ENCODE data around the gene EFCAB11.
"Not testable (repeated sequence)": the region's sequence is repeated elsewhere in the genome, so short reads cannot be mapped to it uniquely, and the experiment has no call there.

EFCAB11 gene

DNA sequence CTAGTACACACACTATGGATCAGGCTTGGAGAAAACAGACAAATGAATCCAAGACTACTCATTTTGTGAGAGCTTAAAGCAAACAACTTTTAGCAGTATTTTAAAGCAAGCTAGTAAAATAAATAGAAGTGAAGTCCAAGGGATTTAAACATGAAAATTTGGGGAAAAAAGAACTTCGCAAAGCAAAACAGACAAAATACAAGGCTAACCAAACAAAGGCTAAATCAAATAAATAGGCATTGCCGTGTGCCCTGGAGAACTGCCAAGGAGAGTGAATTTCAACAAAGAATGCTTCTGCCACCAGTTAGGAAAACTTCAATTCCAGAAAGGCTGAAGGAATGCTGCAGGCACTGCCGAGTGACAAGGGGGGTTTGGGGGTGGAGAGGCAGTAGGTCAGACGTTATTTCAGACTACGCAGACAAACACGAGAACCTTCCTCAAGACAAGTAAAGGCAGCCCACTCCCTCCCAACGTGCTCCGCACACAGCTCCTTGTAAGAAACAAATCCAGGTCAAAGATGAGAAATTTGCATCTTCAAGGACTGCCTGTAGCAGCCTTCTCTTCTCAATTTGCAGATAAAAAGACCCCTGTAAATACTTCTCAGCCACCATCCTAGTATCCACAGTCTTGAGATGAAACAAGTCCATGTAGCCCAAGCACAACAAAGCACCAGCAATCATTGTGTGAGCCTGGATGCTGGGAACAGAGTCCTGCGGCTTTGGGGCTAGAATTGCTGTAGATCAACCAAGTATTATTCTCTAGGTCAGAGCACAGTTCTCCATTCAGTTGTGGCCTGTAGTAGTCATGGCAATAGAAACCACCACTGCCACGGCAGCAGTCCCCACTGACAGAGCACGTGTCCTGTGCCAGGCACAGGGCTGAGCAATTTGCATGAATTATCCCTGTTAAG lies 43.3 kb downstream of the EFCAB11 start:
- DNase-seq, result no peak

GRCh38 chr14:89910691-89911009 lies 43.9 kb downstream of the EFCAB11 start:
- DNase-seq, result no peak

DNA sequence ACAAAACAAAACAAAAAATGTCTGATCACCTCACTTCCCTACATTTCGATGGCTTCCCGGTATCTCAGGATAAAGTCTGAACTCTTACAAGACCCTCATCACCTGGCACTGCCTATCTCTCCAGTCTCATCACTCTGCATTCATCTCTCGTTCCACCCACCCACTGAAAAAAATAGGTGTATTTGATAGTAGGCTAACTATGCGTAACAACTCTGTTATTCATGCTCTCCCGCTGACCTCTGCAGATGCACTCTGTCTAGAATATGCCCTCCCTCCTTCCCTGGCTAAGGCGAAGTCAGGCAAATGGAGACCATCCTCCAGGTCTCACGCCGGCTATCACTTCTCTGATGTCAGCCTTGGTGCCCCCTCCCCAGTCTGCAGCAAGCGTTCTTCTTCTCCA lies 44.9 kb downstream of the EFCAB11 start:
- DNase-seq, result no peak

DNA sequence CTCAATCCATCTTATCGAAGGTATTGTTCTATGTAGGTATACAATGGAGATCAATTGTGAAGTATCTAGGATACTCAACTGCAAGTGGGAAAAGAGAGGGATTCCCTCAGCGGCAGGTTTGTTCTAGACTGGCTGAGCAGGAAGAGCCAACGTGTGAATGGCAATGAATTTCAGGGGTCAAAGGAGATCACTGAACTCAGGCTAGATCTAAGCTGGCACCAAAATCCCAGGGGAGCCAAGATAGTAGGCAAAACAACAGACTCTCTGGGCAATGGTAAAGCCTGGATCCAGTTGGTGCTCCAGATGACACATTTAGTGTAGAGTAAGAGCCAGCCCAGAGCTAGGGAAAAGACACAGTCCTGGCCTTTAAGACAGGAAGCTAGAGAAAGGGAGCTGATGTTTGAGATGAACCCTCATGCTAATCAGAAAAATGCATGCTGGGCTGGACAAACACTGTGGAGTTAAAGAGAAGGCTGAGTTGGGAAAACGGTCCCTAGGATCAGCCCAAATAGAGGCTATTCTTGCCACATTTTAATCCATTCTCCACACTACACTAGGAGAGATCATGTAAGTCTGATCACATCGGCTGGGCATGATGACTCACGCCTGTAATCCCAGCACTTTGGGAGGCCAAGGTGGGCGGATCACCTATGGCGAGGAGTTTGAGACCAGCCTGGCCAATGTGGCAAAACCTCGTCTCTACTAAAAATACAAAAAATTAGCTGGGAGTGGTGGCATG lies 45.6 kb downstream of the EFCAB11 start:
- DNase-seq, result no peak

DNA sequence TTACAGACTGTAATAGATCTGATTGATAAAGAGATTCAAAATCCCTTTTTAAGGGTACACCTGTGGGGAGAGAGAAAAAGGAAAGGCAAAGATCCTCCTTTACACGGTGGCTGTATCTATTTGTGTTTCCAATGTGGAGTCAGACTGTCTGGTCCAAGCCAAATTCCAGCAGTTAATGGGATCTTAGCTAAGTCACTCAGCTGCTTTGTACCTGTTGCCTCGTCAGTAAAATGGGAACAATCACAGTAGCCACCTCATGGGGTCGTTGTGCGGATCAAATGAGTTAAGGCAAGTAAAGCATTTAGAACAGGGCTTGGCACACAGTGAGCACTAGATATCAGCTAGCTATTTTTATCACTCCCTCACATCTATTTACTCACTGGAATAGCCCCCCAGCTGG lies 46.9 kb downstream of the EFCAB11 start:
- DNase-seq, result no peak

- DNase-seq, result no peak
These were observed 48.5 kb downstream of the EFCAB11 start for GRCh38 chr14:89906000-89906399.

- no peak for DNase-seq
These were observed 51.1 kb downstream of the EFCAB11 start for GRCh38 chr14:89903340-89903952.

- no peak for DNase-seq
These were observed 51.6 kb downstream of the EFCAB11 start for GRCh38 chr14:89902881-89903280.

DNA sequence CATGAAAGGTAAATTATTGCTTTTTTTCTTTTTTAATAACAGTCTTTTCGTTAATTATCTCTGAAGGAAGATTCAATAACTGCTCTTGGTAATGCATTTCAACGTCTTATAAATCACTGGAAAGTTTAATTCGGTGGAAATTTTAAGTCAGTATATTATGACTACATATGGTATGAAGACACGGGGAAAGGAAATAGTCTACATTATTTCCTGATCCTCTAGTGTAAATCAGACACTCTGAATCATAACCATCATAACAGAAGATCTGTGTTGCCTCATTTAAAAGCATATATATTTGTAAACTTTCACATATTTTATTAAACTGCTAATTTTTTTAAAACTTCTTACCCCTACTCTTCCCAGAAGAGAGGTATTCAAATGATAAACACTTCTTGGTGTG lies 53.7 kb downstream of the EFCAB11 start:
- DNase-seq, result no peak

GRCh38 chr14:89899917-89900663 lies 54.4 kb downstream of the EFCAB11 start:
- DNase-seq, result peak; percentile 6

- no peak for DNase-seq
These were observed 55.2 kb downstream of the EFCAB11 start for GRCh38 chr14:89899291-89899690.

DNA sequence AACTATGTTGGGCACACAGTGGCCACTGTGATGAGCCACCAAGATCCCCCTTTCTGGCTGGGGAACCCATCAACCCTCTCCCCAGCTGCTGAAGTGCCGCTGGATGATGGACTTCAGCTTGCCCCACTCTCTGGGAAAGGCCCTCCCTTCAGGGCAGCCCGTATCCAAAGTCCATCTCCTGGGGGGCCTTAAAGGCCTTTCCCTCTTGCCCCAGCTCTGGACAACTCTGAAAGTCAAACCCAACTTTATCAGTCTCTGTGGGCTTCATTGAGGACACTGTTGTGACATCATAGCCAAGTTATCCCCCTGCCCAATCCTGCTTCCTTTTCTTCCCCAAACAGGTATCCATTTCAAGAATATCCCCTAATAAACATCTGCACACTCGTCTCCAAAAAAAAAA lies 61.1 kb downstream of the EFCAB11 start:
- DNase-seq, result not testable (repeated sequence)

DNA sequence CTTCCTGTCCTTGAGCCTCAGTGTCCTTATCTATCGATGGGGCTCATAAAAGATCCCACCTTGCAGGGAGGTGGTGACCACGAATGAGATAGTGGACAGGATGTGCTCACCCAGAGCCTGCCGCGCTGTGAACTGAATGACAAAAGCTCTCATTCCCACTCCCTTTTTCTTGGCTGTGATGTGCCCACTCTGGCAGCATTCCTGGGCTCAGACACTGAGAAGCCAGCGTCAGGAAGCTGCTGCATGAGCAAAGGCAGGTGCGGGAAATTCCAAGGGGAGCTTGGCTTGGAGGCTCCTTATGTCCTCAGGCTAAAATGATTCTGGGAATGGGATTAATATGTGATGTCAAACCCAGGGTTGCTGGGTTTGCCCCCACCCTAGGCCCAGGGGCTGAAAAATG lies 61.6 kb downstream of the EFCAB11 start:
- DNase-seq, result no peak

DNA sequence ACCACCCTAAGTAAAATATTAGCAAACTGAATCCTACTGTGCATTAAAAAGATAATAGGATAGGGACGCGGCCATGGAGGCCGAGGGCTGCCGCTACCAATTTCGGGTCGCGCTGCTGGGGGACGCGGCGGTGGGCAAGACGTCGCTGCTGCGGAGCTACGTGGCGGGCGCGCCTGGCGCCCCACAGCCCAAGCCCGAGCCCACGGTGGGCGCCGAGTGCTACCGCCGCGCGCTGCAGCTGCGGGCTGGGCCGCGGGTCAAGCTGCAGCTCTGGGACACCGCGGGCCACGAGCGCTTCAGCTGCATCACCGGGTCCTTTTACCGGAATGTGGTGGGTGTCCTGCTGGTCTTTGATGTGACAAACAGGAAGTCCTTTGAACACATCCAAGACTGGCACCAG lies 62.8 kb downstream of the EFCAB11 start:
- not testable (repeated sequence) for DNase-seq

DNA sequence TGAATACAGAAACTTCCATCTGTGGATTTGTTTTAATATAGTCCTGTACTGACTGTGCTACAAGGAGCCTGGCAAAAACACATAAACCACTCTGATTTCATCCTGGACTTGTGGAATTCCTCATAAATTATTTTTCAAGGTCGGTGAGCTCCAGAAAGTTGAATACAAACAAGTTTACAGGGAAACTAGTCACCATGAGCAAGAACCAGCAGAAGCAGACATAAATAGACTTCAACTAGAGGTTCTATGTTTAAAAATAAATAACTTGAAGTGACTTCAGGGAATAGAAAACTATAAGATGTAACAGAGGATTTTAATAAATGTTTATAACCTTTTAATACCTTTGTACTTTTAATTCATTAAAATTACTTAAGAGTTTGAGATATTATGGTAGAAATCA lies 63.5 kb downstream of the EFCAB11 start:
- DNase-seq, result no peak

- no peak for DNase-seq
These were observed 63.9 kb downstream of the EFCAB11 start for GRCh38 chr14:89890589-89890988.

DNA sequence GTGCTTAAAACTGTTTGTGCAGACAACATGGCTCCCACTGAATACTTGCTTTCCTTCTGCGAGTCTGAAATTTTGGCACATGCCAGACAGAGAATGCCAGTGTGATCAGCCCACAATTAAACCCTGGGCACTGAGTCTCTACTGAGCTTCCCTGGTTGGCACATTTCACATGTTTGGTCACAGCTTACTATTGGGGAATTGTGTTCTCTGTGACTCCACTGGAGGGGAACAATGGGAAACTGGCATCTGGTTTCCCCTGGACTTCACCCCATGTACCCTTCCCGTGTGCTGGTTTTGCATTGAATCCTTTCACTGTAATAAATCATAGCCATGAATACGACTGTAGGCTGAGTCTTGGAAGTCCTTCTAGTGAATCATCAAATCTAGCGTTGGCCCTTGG lies 64.9 kb downstream of the EFCAB11 start:
- DNase-seq, result no peak

- no peak for DNase-seq
These were observed 69.8 kb downstream of the EFCAB11 start for GRCh38 chr14:89884761-89885160.

DNA sequence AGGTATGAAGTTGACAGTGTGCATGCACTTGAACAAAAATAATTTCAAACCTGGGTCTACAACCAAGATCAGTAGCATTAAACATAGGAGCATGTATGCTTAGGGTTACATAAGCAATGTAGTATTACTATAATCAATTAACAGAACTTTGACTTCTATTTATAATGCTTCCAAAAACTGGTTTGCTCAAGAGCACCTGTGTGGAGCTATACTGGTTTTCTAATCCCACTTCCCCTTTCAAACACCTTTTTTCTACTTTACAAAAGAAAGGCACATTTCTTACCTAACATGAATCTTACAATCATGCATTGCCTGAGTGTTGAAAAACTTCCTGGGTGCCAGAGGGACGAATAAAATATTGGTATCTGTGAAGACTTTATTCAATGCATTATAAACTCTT lies 72.7 kb downstream of the EFCAB11 start:
- DNase-seq, result peak; percentile 15

GRCh38 chr14:89874091-89874490 lies 80.4 kb downstream of the EFCAB11 start:
- DNase-seq, result not testable (repeated sequence)

DNA sequence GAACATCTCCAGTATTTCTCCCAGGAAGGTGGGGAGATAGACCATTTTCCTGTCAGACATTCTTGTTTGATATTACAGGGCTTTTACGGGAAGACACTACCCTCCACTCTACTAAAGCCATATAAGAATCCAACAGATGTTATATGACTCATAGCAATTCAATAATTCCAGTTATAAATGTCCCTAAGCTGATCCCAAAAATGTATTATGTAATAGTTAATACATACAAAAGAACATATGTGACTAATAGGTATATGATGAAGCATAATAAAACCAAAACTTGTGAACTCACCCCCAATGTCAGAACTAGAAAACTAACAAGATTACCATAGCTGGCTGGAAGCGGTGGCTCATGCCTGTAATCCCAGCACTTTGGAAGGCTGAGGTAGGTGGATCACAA lies 84.2 kb downstream of the EFCAB11 start:
- no peak for DNase-seq

DNA sequence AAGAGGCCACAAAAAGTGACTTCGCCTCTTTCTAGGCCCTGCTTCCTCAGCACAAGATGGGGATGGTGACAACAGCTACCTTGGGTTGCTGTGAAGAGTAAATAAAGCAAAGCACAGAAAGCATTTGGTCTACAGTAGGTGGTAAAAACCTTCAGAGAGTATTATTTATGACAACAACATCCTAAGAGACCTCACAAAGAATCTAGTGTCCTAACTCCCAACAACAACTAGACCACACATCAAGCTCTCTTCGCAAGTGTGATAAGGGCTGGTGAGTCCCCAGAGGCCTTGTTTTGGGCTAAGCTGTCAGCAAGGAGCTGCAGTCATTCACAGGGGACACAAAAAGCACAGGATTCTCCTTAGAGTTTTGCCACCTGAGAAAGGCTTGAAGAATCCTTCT lies 84.9 kb downstream of the EFCAB11 start:
- DNase-seq, result no peak

DNA sequence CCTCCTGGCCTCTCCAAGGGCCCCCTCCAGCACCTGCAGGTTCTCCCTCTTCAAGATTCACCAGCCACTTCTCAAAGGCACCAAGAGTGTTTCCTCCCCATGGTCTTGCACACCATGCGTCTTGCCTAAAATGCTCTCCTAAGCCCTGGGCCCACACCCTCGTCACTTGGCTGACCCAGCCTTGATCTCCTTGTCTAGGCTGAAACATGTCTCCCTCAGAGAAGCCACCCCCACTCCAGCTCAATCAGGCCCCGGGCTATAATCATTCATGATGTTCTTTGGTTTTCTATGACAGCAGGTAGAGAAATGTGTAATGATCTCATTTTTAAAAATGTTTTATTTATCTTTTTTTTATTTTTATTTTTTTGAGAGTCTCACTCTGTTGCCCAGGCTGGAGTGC lies 88.1 kb downstream of the EFCAB11 start:
- DNase-seq, result no peak

All from RPMI8226 (cell line).